ENCODE results near the gene PCMTD2.

DNA sequence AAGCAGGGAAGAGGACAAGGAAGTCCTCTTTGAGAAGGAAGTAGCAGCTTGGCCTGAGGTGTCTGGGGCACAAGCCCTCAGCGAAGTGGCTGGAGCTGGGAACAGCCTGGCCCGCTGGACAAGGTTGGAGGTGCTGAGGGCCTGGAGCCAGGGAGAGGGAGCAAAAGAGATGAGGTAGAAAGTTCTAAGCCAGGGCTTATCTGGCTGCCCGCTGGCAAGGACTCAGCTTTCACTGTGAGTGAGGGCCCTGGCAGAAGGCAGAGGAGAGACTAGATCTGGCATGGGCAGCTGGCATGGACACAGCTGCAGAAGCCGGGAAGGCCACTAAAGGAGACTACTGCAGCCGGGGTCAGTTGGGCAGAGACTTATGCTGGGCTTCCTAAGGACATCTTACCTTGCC is 21.8 kb upstream of the PCMTD2 start:
- TF ChIP-seq EP300 (IDR thresholded peaks at IDR 0.05), result no peak
- no peak for TF ChIP-seq RAD21 (conservative IDR thresholded peaks at IDR 0.05 in 1 of 2, IDR thresholded peaks at IDR 0.05 in 1 of 2)
- TF ChIP-seq, protein P1, sequence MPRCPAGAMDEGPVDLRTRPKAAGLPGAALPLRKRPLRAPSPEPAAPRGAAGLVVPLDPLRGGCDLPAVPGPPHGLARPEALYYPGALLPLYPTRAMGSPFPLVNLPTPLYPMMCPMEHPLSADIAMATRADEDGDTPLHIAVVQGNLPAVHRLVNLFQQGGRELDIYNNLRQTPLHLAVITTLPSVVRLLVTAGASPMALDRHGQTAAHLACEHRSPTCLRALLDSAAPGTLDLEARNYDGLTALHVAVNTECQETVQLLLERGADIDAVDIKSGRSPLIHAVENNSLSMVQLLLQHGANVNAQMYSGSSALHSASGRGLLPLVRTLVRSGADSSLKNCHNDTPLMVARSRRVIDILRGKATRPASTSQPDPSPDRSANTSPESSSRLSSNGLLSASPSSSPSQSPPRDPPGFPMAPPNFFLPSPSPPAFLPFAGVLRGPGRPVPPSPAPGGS (IDR thresholded peaks at IDR 0.05), result no peak
- TF ChIP-seq RFX5 (IDR thresholded peaks at IDR 0.05), result no peak
- TF ChIP-seq CEBPB (IDR thresholded peaks at IDR 0.05), result no peak
- TF ChIP-seq, protein P2, sequence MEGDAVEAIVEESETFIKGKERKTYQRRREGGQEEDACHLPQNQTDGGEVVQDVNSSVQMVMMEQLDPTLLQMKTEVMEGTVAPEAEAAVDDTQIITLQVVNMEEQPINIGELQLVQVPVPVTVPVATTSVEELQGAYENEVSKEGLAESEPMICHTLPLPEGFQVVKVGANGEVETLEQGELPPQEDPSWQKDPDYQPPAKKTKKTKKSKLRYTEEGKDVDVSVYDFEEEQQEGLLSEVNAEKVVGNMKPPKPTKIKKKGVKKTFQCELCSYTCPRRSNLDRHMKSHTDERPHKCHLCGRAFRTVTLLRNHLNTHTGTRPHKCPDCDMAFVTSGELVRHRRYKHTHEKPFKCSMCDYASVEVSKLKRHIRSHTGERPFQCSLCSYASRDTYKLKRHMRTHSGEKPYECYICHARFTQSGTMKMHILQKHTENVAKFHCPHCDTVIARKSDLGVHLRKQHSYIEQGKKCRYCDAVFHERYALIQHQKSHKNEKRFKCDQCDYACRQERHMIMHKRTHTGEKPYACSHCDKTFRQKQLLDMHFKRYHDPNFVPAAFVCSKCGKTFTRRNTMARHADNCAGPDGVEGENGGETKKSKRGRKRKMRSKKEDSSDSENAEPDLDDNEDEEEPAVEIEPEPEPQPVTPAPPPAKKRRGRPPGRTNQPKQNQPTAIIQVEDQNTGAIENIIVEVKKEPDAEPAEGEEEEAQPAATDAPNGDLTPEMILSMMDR (IDR thresholded peaks at IDR 0.05), result no peak
- TF ChIP-seq, protein P3, sequence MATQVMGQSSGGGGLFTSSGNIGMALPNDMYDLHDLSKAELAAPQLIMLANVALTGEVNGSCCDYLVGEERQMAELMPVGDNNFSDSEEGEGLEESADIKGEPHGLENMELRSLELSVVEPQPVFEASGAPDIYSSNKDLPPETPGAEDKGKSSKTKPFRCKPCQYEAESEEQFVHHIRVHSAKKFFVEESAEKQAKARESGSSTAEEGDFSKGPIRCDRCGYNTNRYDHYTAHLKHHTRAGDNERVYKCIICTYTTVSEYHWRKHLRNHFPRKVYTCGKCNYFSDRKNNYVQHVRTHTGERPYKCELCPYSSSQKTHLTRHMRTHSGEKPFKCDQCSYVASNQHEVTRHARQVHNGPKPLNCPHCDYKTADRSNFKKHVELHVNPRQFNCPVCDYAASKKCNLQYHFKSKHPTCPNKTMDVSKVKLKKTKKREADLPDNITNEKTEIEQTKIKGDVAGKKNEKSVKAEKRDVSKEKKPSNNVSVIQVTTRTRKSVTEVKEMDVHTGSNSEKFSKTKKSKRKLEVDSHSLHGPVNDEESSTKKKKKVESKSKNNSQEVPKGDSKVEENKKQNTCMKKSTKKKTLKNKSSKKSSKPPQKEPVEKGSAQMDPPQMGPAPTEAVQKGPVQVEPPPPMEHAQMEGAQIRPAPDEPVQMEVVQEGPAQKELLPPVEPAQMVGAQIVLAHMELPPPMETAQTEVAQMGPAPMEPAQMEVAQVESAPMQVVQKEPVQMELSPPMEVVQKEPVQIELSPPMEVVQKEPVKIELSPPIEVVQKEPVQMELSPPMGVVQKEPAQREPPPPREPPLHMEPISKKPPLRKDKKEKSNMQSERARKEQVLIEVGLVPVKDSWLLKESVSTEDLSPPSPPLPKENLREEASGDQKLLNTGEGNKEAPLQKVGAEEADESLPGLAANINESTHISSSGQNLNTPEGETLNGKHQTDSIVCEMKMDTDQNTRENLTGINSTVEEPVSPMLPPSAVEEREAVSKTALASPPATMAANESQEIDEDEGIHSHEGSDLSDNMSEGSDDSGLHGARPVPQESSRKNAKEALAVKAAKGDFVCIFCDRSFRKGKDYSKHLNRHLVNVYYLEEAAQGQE (IDR thresholded peaks at IDR 0.05), result no peak
- no peak for TF ChIP-seq POLR2AphosphoS2 (conservative IDR thresholded peaks at IDR 0.05; ENCODE audit: low read length)
- no peak for TF ChIP-seq POLR2A (IDR thresholded peaks at IDR 0.05; ENCODE audit: low read length)
- no peak for TF ChIP-seq CBX2 (IDR thresholded peaks at IDR 0.05; ENCODE audit: borderline replicate concordance, low read depth)
- no peak for TF ChIP-seq EHF (CRISPR knock-in tag; IDR thresholded peaks at IDR 0.05)
- TF ChIP-seq, protein P4, sequence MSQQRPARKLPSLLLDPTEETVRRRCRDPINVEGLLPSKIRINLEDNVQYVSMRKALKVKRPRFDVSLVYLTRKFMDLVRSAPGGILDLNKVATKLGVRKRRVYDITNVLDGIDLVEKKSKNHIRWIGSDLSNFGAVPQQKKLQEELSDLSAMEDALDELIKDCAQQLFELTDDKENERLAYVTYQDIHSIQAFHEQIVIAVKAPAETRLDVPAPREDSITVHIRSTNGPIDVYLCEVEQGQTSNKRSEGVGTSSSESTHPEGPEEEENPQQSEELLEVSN (IDR thresholded peaks at IDR 0.05; ENCODE audit: borderline replicate concordance, low read depth), result no peak
- TF ChIP-seq HDAC2 (IDR thresholded peaks at IDR 0.05), result no peak
